A673 (cell line): ENCODE measurements around the gene STX5. TPM values are rescaled to one million over a fixed set of nuclear protein-coding genes. Genes with fewer than 3 reads are reported as not detected.

Source experiments
- BruUV-seq: library from RNA; stranded (reverse); fragments of 400-500 nt; replicated peaks from 2 replicates; lab custom pipeline; 2021; lab: Mats Ljungman, UMichigan
- CTCF ChIA-PET: fragments of 300-600 bp; sonication (Branson Sonifier 250); formaldehyde crosslinking; loops from one replicate; lab custom pipeline; 2022; ENCODE audit warnings: antibody characterized with exemption; lab: Charles Lee
- POLR2A ChIA-PET: fragments of 300-600 bp; sonication (Branson Sonifier 250); formaldehyde crosslinking; loops from one replicate; lab custom pipeline; 2022; ENCODE audit warnings: antibody characterized with exemption; ENCODE audit not compliant: low non-redundant PET; lab: Charles Lee
- DNase-seq: peaks from one replicate; pipeline ENCODE4 v3.0.0-alpha.2; 2015; ENCODE audit warnings: low spot score
- H3K27ac ChIP-seq: fragments of 200-600 bp; sonication (generic); 2 replicates; pipeline ENCODE4 v1.5.1; 2016; ENCODE audit warnings: mixed run types, low read depth, mild to moderate bottlenecking, mixed read lengths, antibody characterized with exemption, low read length; ENCODE audit not compliant: poor library complexity, severe bottlenecking
- H3K27me3 ChIP-seq: fragments of 200-600 bp; sonication (generic); replicated peaks from 2 replicates; pipeline ENCODE4 v1.6.1; 2017; ENCODE audit warnings: mixed run types, low read depth, mild to moderate bottlenecking, mixed read lengths, antibody characterized with exemption, low read length; ENCODE audit not compliant: insufficient read depth, poor library complexity
- H3K36me3 ChIP-seq: fragments of 200-600 bp; sonication (generic); 2 replicates; pipeline ENCODE4 v1.6.1; 2016; ENCODE audit warnings: mixed run types, mild to moderate bottlenecking, mixed read lengths, antibody characterized with exemption, low read length; ENCODE audit not compliant: insufficient read depth, poor library complexity, severe bottlenecking
- H3K4me1 ChIP-seq: fragments of 200-600 bp; sonication (generic); 2 replicates; pipeline ENCODE4 v1.6.1; 2017; ENCODE audit warnings: mixed run types, mild to moderate bottlenecking, mixed read lengths, antibody characterized with exemption, low read length; ENCODE audit not compliant: insufficient read depth, poor library complexity, severe bottlenecking
- H3K4me3 ChIP-seq: fragments of 200-600 bp; sonication (generic); 2 replicates; pipeline ENCODE4 v1.5.1; 2016; ENCODE audit warnings: low read depth, mixed run types, mild to moderate bottlenecking, mixed read lengths, low read length; ENCODE audit not compliant: poor library complexity, severe bottlenecking
- H3K9me3 ChIP-seq: fragments of 200-600 bp; sonication (generic); 2 replicates; pipeline ENCODE4 v1.6.1; 2016; ENCODE audit warnings: mixed run types, low read depth, mild to moderate bottlenecking, mixed read lengths, antibody characterized with exemption, low read length; ENCODE audit not compliant: poor library complexity, severe bottlenecking
- CTCF ChIP-seq: fragments of 300-800, 200-600 bp; sonication (generic); conservative IDR thresholded peaks from 2 replicates; pipeline ENCODE4 v1.5.1; 2017; ENCODE audit warnings: low read depth, mild to moderate bottlenecking, antibody characterized with exemption, low read length, moderate library complexity, mixed read lengths
- EZH2 ChIP-seq: fragments of 200-600 bp; sonication (generic); IDR thresholded peaks from 2 replicates; pipeline ENCODE4 v1.6.1; 2017; ENCODE audit warnings: borderline replicate concordance, low read depth, mild to moderate bottlenecking, mixed read lengths, antibody characterized with exemption, low read length; ENCODE audit not compliant: poor library complexity, severe bottlenecking
- intact Hi-C: fragments of 100-400 bp; cut with micrococcal nuclease; formaldehyde crosslinking; loops from one replicate; pipeline ENCODE4 v1.10.0; 2022; ENCODE audit not compliant: unreplicated experiment
- total RNA-seq: library from RNA; stranded (reverse); gene quantifications from 2 replicates; pipeline ENCODE4 v1.2.3, GENCODE V29; 2021

The STX5 gene
- total RNA-seq, 1 experiment from 2014 or later = 29.2 TPM

- Histone ChIP-seq H3K27ac (peak overlapping the region; percentile 39), H3K4me3 (no peak overlapping the region), H3K27me3 (no peaks in the 10 kb centered on the region), H3K4me1 (peaks cover 33% of the 10 kb centered on the region), H3K9me3 (no peaks in the 10 kb centered on the region), H3K36me3 (peaks cover 56% of the 10 kb centered on the region)
- DNase-seq = no peak
- ChIA-PET CTCF (interaction anchor here (0.8 kb wide), 1 partner anchor 365 kb away, joined by 3 read pairs; no protein-coding TSS in a partner anchor), POLR2A (no interaction called here)
- TF ChIP-seq CTCF (no peak), EZH2 (no peak)
- intact Hi-C loops = loop anchor here (5.0 kb wide), 2 partner anchors 53 to 93 kb away; partner anchors contain the start of gene SLC3A2
- no TSS peak for BruUV-seq
These were observed 42.3 kb downstream of the STX5 start for GRCh38 chr11:62789576-62789975.

- TF ChIP-seq EZH2 (no peak), CTCF (no peak)
- ChIA-PET POLR2A (interaction anchor here (0.6 kb wide), 1 partner anchor 60 kb away, joined by 3 read pairs; no protein-coding TSS in a partner anchor), CTCF (interaction anchor here (0.8 kb wide), 1 partner anchor 364 kb away, joined by 3 read pairs; no protein-coding TSS in a partner anchor)
- DNase-seq = no peak
- BruUV-seq = no TSS peak
- Histone ChIP-seq H3K9me3 (no peaks in the 10 kb centered on the region), H3K4me3 (peak overlapping the region; percentile 5), H3K27me3 (no peaks in the 10 kb centered on the region), H3K27ac (peak overlapping the region; percentile 19), H3K36me3 (peaks cover 50% of the 10 kb centered on the region), H3K4me1 (peaks cover 31% of the 10 kb centered on the region)
- intact Hi-C loops = loop anchor here (5.0 kb wide), 2 partner anchors 53 to 93 kb away; partner anchors contain the start of gene SLC3A2
These were observed 42.9 kb downstream of the STX5 start for GRCh38 chr11:62788991-62789390.

GRCh38 chr11:62787005-62787759 lies 44.7 kb downstream of the STX5 start, which contains the start of gene TMEM179B:
TSS of gene TMEM179B (plus strand) at chr11:62787402. CDS start at chr11:62787432, 30 bp downstream.
- CTCF ChIA-PET = interaction anchor here (0.5 to 1.5 kb wide), 10 partner anchors 16 to 213 kb away, joined by 3 to 9 read pairs (median 4); partner anchors contain the start of genes EEF1G, POLR2G, STX5 and TAF6L
- POLR2A ChIA-PET = interaction anchor here (0.6 to 1.2 kb wide), 3 partner anchors 45 to 893 kb away, joined by 3 to 10 read pairs (median 3); partner anchors contain the start of gene STX5
- Histone ChIP-seq H3K36me3 (peaks cover 48% of the 10 kb centered on the region), H3K9me3 (no peaks in the 10 kb centered on the region), H3K4me1 (peaks cover 25% of the 10 kb centered on the region), H3K27ac (peak within 1 kb of the TSS; percentile 92), H3K4me3 (peak within 1 kb of the TSS; percentile 74), H3K27me3 (no peaks in the 10 kb centered on the region)
- BruUV-seq = no TSS peak
- intact Hi-C loops = loop anchor here (1.0 to 5.0 kb wide), 3 partner anchors 55 to 95 kb away; partner anchors contain the start of gene SLC3A2
- TF ChIP-seq CTCF (peak; percentile 64), EZH2 (no peak)
- peak; percentile 100 for DNase-seq
